GM10248 (cell line): ENCODE data around the gene VRK1.

Experiments used
- CTCF ChIA-PET: fragments of 300-600 bp; sonication (Branson Sonifier 250); formaldehyde crosslinking; extraction: SDS; loops from one replicate; lab custom pipeline; 2021; ENCODE audit warnings: antibody characterized with exemption; lab: Yijun Ruan, JAX
- POLR2A ChIA-PET: fragments of 350-650 bp; sonication (Branson Sonifier 250); formaldehyde crosslinking; extraction: SDS; loops from one replicate; lab custom pipeline; 2020; ENCODE audit warnings: antibody characterized with exemption; lab: Yijun Ruan, JAX
- DNase-seq: peaks from one replicate; pipeline ENCODE4 v3.0.0; 2012; ENCODE audit errors: extremely low spot score
- TF ChIP-seq, protein P1 (sequence below): IDR thresholded peaks from 2 replicates; pipeline ENCODE4 v1.5.1; 2012; ENCODE audit warnings: mild to moderate bottlenecking, low read depth; ENCODE audit errors: extremely low read depth, missing control alignments, control extremely low read depth

The VRK1 gene

DNA sequence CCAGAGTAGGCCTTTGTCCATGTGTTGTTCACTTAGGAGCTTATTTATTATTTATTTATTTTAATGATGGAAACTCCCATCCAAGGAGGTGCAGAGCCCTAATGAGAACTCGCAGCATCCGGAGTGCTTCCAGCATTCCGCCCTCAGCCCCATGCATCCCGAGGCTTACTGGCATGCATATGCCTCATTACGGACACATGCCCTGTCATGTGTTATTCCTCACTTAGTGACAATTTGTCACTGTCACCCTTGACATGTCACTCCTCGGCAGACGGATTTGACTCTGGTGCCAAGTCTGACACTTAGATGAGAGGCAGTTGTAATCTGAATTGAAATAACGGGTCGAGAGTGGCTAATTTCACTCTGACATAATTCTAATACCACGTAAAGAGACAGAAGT, 132.8 kb downstream of the VRK1 start:
- ChIA-PET CTCF (interaction anchor here (1.0 kb wide), 1 partner anchor 9 kb away, joined by 3 read pairs; no protein-coding TSS in a partner anchor), POLR2A (no interaction called here)
- TF ChIP-seq, protein P1, sequence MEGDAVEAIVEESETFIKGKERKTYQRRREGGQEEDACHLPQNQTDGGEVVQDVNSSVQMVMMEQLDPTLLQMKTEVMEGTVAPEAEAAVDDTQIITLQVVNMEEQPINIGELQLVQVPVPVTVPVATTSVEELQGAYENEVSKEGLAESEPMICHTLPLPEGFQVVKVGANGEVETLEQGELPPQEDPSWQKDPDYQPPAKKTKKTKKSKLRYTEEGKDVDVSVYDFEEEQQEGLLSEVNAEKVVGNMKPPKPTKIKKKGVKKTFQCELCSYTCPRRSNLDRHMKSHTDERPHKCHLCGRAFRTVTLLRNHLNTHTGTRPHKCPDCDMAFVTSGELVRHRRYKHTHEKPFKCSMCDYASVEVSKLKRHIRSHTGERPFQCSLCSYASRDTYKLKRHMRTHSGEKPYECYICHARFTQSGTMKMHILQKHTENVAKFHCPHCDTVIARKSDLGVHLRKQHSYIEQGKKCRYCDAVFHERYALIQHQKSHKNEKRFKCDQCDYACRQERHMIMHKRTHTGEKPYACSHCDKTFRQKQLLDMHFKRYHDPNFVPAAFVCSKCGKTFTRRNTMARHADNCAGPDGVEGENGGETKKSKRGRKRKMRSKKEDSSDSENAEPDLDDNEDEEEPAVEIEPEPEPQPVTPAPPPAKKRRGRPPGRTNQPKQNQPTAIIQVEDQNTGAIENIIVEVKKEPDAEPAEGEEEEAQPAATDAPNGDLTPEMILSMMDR, result no peak
- no peak for DNase-seq

DNA sequence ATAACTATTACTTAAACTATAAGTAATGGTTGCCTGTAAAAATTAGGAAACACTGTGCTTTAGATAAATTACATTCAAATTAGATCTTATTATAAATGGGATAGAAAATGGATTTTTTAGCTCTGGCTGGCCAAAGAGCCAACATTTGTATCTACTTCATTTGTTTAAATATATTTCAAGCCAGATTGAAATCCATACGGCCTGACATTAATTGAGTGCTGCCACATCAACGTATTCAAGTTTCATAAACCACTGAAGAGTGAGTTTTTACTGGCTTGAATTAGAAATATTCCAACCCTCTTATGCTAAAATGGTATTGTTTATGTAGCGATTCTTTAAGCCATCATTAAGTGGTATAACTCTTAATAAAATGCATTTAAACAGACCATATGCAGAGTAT, 133.3 kb downstream of the VRK1 start:
- TF ChIP-seq, protein P1, result no peak
- no peak for DNase-seq
- CTCF ChIA-PET, result interaction anchor here (1.0 kb wide), 1 partner anchor 10 kb away, joined by 3 read pairs; no protein-coding TSS in a partner anchor
- POLR2A ChIA-PET, result no interaction called here
